ENCODE data around the gene DIP2C. TPM values are rescaled to one million over a fixed set of nuclear protein-coding genes. Genes with fewer than 3 reads are reported as not detected.

DIP2C gene
- total RNA-seq, 2 experiments from 2014 or later, result 0.70 to 0.76 TPM

DNA sequence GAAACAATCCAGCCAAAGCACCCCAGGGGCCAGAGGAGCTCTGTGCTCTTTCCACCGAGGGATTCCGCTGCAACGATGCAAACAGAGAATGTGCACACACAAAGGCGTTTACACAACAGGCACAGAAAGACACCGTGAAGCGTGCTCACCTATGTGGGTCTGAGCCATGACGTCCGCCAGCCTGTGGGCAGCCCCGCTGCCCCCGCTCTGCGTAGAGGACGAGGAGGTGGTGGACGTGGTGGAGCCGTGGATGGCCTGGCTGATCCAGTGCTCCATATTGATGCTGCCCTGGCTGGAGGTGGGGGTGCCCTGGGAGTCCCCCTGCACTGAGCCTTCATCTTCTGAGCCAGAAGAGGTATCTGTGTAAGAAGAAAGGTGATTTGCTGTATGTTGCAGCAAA, 266.8 kb downstream of the DIP2C start:
- POLR2A ChIA-PET, result no interaction called here
- Mint-ChIP-seq H3K4me3 (no peak overlapping the region), H3K4me1 (no peaks in the 10 kb centered on the region), H3K9me3 (peaks cover 5% of the 10 kb centered on the region), H3K27me3 (peaks cover 5% of the 10 kb centered on the region), H3K27ac (no peak overlapping the region), H3K36me3 (ENCODE audit: low read depth) (no peaks in the 10 kb centered on the region)
- DNase-seq, result no peak
- CTCF ChIA-PET, result no interaction called here

DNA sequence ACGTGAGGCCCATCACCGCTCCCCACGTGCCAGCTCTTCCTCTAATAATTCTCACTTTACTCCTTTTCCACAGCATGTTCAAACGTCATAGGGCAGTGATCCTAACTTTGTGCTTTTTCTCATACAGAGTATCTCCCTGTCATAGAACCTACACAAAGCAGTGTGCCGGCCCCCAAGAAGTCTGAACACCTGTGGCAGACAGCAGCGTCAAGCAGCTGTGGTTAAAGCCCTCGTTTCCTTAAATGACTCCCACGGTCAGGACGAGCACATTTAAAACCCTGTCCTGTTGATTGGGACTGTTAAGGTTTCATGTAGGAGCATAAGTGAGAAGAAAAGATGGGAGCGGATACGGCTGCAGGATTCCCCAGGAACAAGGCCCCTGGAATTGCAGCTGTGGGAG, 267.2 kb downstream of the DIP2C start:
- Mint-ChIP-seq H3K27ac (no peak overlapping the region), H3K27me3 (peaks cover 5% of the 10 kb centered on the region), H3K9me3 (peaks cover 5% of the 10 kb centered on the region), H3K36me3 (ENCODE audit: low read depth) (no peaks in the 10 kb centered on the region), H3K4me3 (no peak overlapping the region), H3K4me1 (no peaks in the 10 kb centered on the region)
- ChIA-PET POLR2A (no interaction called here), CTCF (interaction anchor here (0.6 kb wide), 1 partner anchor 102 kb away, joined by 3 read pairs; no protein-coding TSS in a partner anchor)
- DNase-seq, result no peak

DNA sequence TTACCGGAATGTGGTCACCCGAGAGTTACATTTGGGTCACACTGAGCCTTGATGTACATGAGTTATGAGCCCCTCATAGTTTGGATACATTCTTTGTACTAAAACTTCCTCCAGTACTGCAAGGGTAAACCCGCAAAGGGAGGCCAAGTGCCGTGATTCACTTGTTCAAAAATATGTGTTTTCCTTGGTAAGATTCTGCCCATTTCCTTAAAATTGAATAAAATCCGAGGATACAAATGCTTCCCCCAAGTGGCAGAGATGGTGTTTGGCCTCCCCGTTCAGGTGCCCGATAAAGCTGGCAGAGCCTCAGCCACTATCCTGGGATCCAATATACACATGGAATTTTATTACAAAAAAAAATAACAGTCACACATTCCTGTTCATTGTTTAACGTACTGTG, 268.3 kb downstream of the DIP2C start:
- DNase-seq, result no peak
- H3K4me3 Mint-ChIP-seq, result no peak overlapping the region
- peaks cover 2% of the 10 kb centered on the region for H3K27me3 Mint-ChIP-seq
- H3K36me3 Mint-ChIP-seq (ENCODE audit: low read depth), result no peaks in the 10 kb centered on the region
- H3K27ac Mint-ChIP-seq, result no peak overlapping the region
- CTCF ChIA-PET, result no interaction called here
- H3K9me3 Mint-ChIP-seq, result peaks cover 5% of the 10 kb centered on the region
- POLR2A ChIA-PET, result no interaction called here
- no peaks in the 10 kb centered on the region for H3K4me1 Mint-ChIP-seq

DNA sequence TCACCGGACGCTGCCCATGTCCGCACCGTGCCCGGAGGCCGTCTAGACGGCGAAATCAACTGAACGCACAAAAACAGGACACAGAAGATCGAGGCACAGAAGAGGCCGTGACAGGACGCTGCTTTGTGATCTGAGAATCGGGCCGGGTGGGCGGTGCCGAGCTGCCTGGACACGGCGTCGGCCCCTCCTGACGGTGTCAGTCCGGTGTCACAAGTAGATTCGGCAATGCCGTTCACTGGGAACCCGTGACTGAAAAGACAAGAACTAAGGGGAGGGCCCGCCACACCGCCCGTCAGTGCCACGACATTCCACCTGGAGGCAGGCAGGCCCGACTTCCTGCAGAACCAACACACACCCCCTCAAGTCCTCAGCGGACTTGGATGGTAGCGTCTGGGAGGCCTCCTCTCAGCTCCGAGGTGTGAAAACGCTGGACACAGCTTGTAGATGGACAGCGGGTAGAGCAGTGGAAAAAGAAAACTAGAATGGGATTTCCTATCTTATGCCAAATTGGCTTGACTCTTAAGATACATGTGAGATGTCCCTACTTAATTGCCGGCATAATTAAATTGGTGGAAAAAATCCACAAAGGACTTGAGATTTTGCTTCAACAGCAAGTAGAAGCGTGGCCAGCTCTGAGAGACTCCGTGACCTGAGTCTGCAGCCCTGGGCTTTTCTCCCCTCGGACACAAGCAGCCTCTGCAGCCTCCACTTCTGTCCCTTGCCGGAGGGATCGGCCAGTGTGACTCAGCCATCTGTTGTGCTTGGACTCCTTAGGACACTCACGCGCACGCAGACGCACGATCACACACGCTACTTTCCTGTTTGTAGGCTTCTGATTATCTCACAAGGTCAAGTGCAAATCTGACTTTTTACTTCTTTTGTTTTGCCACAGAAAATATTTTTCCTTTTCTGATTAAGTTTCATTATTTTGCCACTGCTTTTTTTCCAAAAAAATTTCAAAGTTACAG, 269.0 kb downstream of the DIP2C start:
- CTCF ChIA-PET, result no interaction called here
- Mint-ChIP-seq H3K36me3 (ENCODE audit: low read depth) (no peaks in the 10 kb centered on the region), H3K9me3 (peaks cover 4% of the 10 kb centered on the region), H3K4me3 (no peak overlapping the region), H3K27ac (no peak overlapping the region), H3K4me1 (no peaks in the 10 kb centered on the region), H3K27me3 (peaks cover 2% of the 10 kb centered on the region)
- DNase-seq, result no peak
- POLR2A ChIA-PET, result no interaction called here

DNA sequence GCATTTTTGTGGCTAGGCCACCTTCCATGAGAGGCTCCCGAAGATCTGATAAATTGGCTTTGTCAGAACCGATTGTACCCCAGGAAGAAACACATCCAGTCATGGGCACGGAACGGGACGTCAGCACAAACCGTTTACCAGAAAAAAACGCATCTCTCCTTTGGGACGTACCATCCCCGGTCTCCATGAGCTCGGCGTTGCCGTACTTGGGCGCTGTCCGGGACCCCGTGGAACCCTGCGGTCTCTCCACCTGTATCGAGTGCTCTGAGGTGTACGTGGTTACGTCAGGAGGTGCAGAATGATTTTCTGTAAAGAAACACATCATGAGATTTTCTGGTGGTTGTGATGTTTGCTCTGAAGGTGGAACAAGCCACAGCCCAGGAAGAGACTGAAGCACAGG, 270.6 kb downstream of the DIP2C start:
- H3K27me3 Mint-ChIP-seq, result no peaks in the 10 kb centered on the region
- CTCF ChIA-PET, result no interaction called here
- H3K4me1 Mint-ChIP-seq, result no peaks in the 10 kb centered on the region

DNA sequence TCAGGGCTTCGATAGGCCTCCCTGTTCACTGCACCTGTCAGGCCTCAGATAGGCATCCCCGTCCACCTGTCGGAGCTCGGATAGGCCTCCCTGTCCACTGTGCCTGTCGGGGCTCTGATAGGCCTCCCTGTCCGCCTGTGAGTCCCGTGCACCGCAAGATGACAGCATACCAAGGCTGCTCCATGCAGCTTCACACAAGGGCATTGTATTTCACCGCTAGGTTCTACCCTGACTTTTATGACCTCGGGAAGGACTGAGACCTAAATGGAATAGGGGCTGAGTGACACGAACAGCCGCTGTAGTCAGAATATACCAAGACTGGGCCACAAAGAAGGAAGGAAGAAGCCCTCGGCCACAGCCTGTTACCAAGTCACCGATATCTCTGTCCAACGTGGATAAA, 271.2 kb downstream of the DIP2C start:
- no peak overlapping the region for H3K27ac Mint-ChIP-seq
- H3K4me3 Mint-ChIP-seq, result no peak overlapping the region
- DNase-seq, result no peak
- CTCF ChIA-PET, result no interaction called here
- no peaks in the 10 kb centered on the region for H3K27me3 Mint-ChIP-seq
- no peaks in the 10 kb centered on the region for H3K9me3 Mint-ChIP-seq
- no peaks in the 10 kb centered on the region for H3K4me1 Mint-ChIP-seq
- POLR2A ChIA-PET, result no interaction called here
- H3K36me3 Mint-ChIP-seq (ENCODE audit: low read depth), result no peaks in the 10 kb centered on the region

More for the DNA sequence above, 270.6 kb downstream of the DIP2C start:
- H3K4me3 Mint-ChIP-seq, result no peak overlapping the region
- no peak overlapping the region for H3K27ac Mint-ChIP-seq
- DNase-seq, result no peak
- H3K36me3 Mint-ChIP-seq (ENCODE audit: low read depth), result no peaks in the 10 kb centered on the region
- H3K9me3 Mint-ChIP-seq, result no peaks in the 10 kb centered on the region
- POLR2A ChIA-PET, result no interaction called here

DNA sequence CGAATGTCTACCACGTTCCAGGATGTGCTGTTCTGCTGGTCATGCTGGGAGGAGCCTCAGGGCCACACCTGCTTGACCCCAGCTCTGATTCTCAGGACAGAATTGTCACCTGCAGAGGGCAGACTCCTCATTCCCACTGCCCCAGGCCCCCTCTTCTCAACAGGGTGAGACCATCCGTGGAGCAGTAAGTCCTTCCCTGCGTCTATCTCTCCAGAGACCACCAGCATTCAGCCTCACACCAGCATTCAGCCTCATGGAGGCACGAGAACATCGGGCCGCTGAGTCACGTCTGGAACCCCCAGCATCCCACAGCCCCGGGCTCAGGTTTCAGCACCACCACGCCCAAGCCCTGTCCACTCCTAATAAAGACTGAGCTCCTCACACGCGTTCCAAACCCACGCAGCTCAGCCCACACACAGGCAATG, 273.4 kb downstream of the DIP2C start:
- Mint-ChIP-seq H3K4me3 (no peak overlapping the region), H3K36me3 (ENCODE audit: low read depth) (no peaks in the 10 kb centered on the region), H3K9me3 (no peaks in the 10 kb centered on the region), H3K27ac (no peak overlapping the region), H3K4me1 (no peaks in the 10 kb centered on the region), H3K27me3 (no peaks in the 10 kb centered on the region)
- DNase-seq, result no peak
- CTCF ChIA-PET, result no interaction called here
- POLR2A ChIA-PET, result no interaction called here

DNA sequence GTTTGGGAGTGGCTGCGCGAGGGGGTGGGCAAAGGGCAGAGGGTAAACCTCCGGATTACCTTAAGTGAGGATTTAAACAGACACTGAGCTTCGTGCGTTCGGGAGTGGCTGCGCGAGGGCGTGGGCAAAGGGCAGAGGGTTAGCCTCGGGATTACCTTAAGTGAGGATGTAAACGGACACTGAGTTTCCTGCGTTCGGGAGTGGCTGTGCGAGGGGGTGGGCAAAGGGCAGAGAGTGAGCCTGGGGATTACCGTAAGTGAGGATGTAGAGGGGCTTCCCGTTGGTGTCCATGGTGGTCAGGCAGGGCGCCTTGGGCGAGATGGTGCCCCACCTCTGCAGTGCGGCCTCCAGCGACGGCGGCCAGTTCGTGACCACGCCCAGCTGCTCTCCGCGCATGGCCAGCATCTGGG, 275.8 kb downstream of the DIP2C start:
- Mint-ChIP-seq H3K4me1 (no peaks in the 10 kb centered on the region), H3K27me3 (no peaks in the 10 kb centered on the region), H3K4me3 (no peak overlapping the region), H3K9me3 (no peaks in the 10 kb centered on the region), H3K36me3 (ENCODE audit: low read depth) (no peaks in the 10 kb centered on the region), H3K27ac (no peak overlapping the region)
- POLR2A ChIA-PET, result no interaction called here
- CTCF ChIA-PET, result no interaction called here
- DNase-seq, result no peak

DNA sequence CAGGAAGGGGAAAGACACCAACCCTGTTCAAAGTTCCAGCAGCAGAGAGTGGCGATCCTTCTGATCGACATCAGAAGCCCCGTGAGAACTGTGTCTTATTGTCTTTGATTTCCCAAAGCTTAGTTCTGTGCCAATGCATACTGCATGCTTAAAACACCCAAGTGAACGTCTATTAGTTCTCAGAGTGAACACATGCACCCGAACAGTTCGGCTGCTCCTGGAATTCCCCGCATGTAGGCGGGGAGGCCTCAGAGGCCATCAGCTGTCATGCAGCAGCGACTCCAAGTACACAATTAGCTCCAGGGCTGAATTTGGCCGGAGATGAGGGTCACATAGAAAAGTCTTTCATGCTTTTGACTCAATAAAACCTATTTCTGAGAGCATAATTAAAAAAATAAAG, 277.4 kb downstream of the DIP2C start:
- ChIA-PET POLR2A (no interaction called here), CTCF (no interaction called here)
- no peaks in the 10 kb centered on the region for H3K9me3 Mint-ChIP-seq
- no peaks in the 10 kb centered on the region for H3K36me3 Mint-ChIP-seq (ENCODE audit: low read depth)
- H3K4me3 Mint-ChIP-seq, result no peak overlapping the region
- H3K27me3 Mint-ChIP-seq, result no peaks in the 10 kb centered on the region
- no peak for DNase-seq
- H3K4me1 Mint-ChIP-seq, result no peaks in the 10 kb centered on the region
- no peak overlapping the region for H3K27ac Mint-ChIP-seq

DNA sequence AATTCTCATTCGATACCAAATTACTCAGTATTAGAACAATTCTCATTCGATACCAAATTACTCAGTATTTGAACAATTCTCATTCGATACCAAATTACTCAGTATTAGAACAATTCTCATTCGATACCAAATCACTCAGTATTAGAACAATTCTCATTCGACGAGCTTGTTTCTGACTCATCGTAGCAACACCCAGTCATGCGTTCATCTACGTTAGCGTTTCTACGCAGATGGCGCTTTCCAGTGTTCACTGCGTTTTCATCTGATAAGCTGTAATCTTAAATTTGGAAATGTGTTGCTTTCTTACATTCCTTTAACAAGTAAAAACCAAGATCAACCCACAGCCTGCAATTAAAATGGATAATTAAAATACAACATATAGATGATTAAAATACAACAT, 277.9 kb downstream of the DIP2C start:
- DNase-seq, result no peak
- Mint-ChIP-seq H3K9me3 (no peaks in the 10 kb centered on the region), H3K4me1 (no peaks in the 10 kb centered on the region), H3K27me3 (no peaks in the 10 kb centered on the region), H3K27ac (no peak overlapping the region), H3K36me3 (ENCODE audit: low read depth) (no peaks in the 10 kb centered on the region), H3K4me3 (no peak overlapping the region)
- ChIA-PET CTCF (no interaction called here), POLR2A (no interaction called here)

DNA sequence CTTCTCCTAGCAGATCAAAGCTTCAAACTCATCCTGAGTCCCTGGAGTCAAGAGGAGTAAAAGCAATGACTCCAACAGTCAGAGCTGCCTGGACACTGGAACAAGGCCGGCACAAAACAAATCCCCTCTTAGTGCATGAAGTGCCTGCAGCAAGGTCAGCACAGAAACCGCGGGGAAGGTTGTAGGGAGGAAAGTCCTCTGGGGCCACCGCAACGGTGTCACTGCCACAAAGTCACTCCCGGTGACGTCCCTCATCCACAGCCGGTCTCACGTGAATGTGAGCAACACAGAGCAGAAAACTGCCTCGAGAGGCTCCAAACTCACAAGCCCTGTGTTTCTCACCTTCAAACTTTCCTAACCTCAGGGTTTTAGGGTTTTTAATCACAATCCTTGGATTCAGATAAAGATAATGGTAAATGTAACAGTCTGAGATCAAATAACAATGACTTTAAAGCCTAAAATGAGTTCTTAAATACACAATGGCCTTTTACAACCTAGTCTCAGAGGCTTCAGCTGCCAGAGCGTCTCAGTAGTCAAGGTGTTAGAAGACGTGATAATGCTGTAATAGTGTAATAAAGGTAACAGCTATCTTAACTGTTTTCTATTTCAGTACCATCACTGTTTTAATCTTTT, 279.9 kb downstream of the DIP2C start:
- Mint-ChIP-seq H3K27me3 (peaks cover 2% of the 10 kb centered on the region), H3K4me1 (no peaks in the 10 kb centered on the region), H3K9me3 (no peaks in the 10 kb centered on the region), H3K4me3 (no peak overlapping the region), H3K36me3 (ENCODE audit: low read depth) (no peaks in the 10 kb centered on the region), H3K27ac (no peak overlapping the region)
- POLR2A ChIA-PET, result no interaction called here
- CTCF ChIA-PET, result no interaction called here
- DNase-seq, result no peak

DNA sequence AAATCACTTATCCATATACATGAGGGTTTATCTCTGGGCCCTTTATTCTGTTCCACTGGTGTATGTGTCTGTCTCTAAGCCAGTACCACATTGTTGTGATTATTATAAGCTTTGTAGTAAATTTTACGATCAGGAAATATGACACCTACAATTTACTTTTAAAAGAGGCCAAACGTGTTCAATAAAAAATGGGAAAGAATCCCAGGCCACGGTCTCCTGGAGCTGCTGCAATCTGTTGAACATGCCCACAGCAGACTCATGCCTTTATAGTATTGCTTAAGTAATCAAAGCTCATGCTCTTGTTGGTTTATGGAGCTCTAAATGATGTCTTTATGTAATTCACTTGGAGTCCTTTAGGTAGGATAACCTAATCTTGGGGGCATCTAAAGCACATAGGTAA, 281.2 kb downstream of the DIP2C start:
- Mint-ChIP-seq H3K9me3 (no peaks in the 10 kb centered on the region), H3K27ac (no peak overlapping the region), H3K4me1 (no peaks in the 10 kb centered on the region), H3K27me3 (peaks cover 2% of the 10 kb centered on the region), H3K36me3 (ENCODE audit: low read depth) (no peaks in the 10 kb centered on the region), H3K4me3 (no peak overlapping the region)
- DNase-seq, result no peak
- ChIA-PET POLR2A (no interaction called here), CTCF (no interaction called here)

DNA sequence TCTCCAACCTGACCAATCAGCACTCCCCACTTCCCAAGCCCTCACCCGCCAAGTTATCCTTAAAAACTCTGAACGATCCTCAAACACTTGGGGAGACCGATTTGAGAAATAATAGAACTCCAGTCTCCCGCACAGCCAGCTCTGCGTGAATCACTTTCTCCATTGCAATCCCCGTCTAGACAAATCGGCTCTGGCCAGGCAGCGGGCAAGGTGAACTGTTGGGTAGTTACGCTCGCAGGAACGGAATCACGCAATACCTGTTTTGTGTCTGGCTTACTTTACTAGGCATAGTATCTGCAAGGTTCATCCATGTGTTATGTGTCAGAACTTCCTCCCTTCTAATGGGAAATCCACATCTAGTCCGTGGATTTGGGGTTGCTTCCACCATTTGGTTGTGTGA, 282.5 kb downstream of the DIP2C start:
- Mint-ChIP-seq H3K4me3 (no peak overlapping the region), H3K36me3 (ENCODE audit: low read depth) (no peaks in the 10 kb centered on the region), H3K9me3 (no peaks in the 10 kb centered on the region), H3K27ac (no peak overlapping the region), H3K4me1 (no peaks in the 10 kb centered on the region), H3K27me3 (peaks cover 2% of the 10 kb centered on the region)
- POLR2A ChIA-PET, result no interaction called here
- CTCF ChIA-PET, result no interaction called here
- no peak for DNase-seq

DNA sequence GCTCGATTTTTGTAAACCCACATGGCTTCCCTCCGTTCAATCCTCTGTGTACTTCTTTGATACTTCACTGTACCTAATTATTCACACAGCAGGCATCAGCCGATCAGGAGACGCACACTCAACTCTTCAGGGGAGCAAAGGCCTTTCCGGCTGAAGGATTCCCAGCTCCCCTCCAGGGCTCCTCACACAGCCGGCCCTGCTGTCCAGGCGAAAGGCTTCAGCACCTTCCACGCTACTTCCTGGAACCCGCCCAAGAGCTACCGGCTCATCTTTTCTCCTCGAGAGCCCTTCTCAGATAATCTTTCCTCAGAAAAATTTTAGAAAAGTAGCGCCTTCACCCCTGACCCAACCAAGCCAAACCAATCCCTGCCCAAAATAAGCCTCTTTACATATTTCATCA, 283.8 kb downstream of the DIP2C start:
- Mint-ChIP-seq H3K4me1 (no peaks in the 10 kb centered on the region), H3K36me3 (ENCODE audit: low read depth) (no peaks in the 10 kb centered on the region), H3K4me3 (no peak overlapping the region), H3K27me3 (peaks cover 2% of the 10 kb centered on the region), H3K9me3 (no peaks in the 10 kb centered on the region), H3K27ac (no peak overlapping the region)
- DNase-seq, result no peak
- ChIA-PET CTCF (no interaction called here), POLR2A (no interaction called here)

All from activated CD4-positive, alpha-beta memory T cell treated with anti-CD3 and anti-CD28 coated beads, Interleukin-2, amount 10 ng/mL, durations not matched to agents 7 days and 5 days (primary cell).